Uterus (tissue), 4 donors: ENCODE results near the gene C22orf15. TPM values are rescaled to one million over a fixed set of nuclear protein-coding genes. Genes with fewer than 3 reads are reported as not detected.

Experiments
- DNase-seq, 2 donors: peaks; one replicate each; pipeline ENCODE4 v3.0.0-alpha.2; 2019 to 2020
- H3K27ac ChIP-seq, 2 donors: fragments of 200-600 bp; sonication (generic); 1 replicate in 1 of 2; 2 replicates in 1 of 2; pipeline ENCODE4 v1.5.1; 2016 to 2018
- H3K27me3 ChIP-seq, 2 donors: fragments of 200-600 bp; sonication (generic); one replicate each; pipeline ENCODE4 v1.5.1; 2018 to 2019; ENCODE audit warnings: control low read depth in 1 of 2
- H3K36me3 ChIP-seq, 2 donors: fragments of 200-600 bp; sonication (generic); one replicate each; pipeline ENCODE4 v1.5.1; 2019; ENCODE audit warnings: control low read depth in 1 of 2
- H3K4me1 ChIP-seq, 2 donors: fragments of 200-600 bp; sonication (generic); one replicate each; pipeline ENCODE4 v1.5.1; 2018 to 2019; ENCODE audit warnings: control low read depth in 1 of 2
- H3K4me3 ChIP-seq, 2 donors: fragments of 200-600 bp; sonication (generic); 1 replicate in 1 of 2; 2 replicates in 1 of 2; pipeline ENCODE4 v1.5.1; 2018 to 2019; ENCODE audit warnings: mild to moderate bottlenecking in 1 of 2
- H3K9me3 ChIP-seq, 2 donors: fragments of 200-600 bp; sonication (generic); one replicate each; pipeline ENCODE4 v1.5.1; 2019; ENCODE audit warnings: control low read depth in 1 of 2
- CTCF ChIP-seq, 4 experiments: fragments of 200-600 bp in 2 of 4; fragments of 450-650 bp in 2 of 4; sonication (generic) in 2 of 4; IDR thresholded peaks; one replicate each; pipeline ENCODE4 v1.5.1; 2016 to 2019; ENCODE audit warnings: antibody characterized with exemption in 4 of 4, mild to moderate bottlenecking in 2 of 4, moderate library complexity in 1 of 4
- POLR2A ChIP-seq, 2 donors: fragments of 450-650 bp; IDR thresholded peaks; one replicate each; pipeline ENCODE4 v1.6.1; 2016; ENCODE audit warnings: antibody characterized with exemption in 2 of 2, mild to moderate bottlenecking in 1 of 2, moderate library complexity in 1 of 2
- intact Hi-C: fragments of 100-400 bp; cut with DNase I; formaldehyde crosslinking; loops from one replicate; pipeline ENCODE4 v1.15.1; 2023; ENCODE audit warnings: low total_unique reads
- total RNA-seq, 4 donors: library from RNA; depleted of rRNA in 3 of 4; stranded (reverse); fragments of >200 nt in 3 of 4; gene quantifications; one replicate each; pipeline versions ENCODE4 v1.1.0 to v1.2.4, GENCODE V29; 2014 to 2023
- donor health status: DM: yes; HTN: yes; CAD: no.

C22orf15 gene
- total RNA-seq, result under 1 TPM in 2 of 4 donors, not detected in 2; 0.41 to 0.55 TPM

GRCh38 chr22:23762842-23763578, at the start of gene C22orf15:
TSS of gene C22orf15 (plus strand) at chr22:23762990. CDS start at chr22:23763307, 317 bp downstream.
- Histone ChIP-seq H3K27ac (no peak within 1 kb of the TSS), H3K4me3 (no peak within 1 kb of the TSS), H3K4me1 (peaks cover 0 to 3% of the 10 kb centered on the region in 2 donors), H3K36me3 (no peaks in the 10 kb centered on the region), H3K27me3 (no peaks in the 10 kb centered on the region), H3K9me3 (no peaks in the 10 kb centered on the region)
- no peak for DNase-seq
- TF ChIP-seq POLR2A (IDR thresholded peaks at IDR 0.05), result no peak
- no peak for TF ChIP-seq CTCF (IDR thresholded peaks at IDR 0.05)
- intact Hi-C loops, result no loop called here

- H3K27me3 ChIP-seq, result no peaks in the 10 kb centered on the region
- H3K27ac ChIP-seq, result no peak overlapping the region
- no peak overlapping the region for H3K4me3 ChIP-seq
- DNase-seq, result no peak
- intact Hi-C loops, result no loop called here
- no peak for TF ChIP-seq POLR2A (IDR thresholded peaks at IDR 0.05)
- TF ChIP-seq CTCF (IDR thresholded peaks at IDR 0.05), result no peak
- no peaks in the 10 kb centered on the region for H3K9me3 ChIP-seq
- no peaks in the 10 kb centered on the region for H3K36me3 ChIP-seq
- H3K4me1 ChIP-seq, result no peaks in the 10 kb centered on the region
Measured at GRCh38 chr22:23713696-23714595, 48.8 kb upstream of the C22orf15 start.

GRCh38 chr22:23714596-23715578, 47.9 kb upstream of the C22orf15 start:
- Histone ChIP-seq H3K36me3 (no peaks in the 10 kb centered on the region), H3K27me3 (no peaks in the 10 kb centered on the region), H3K4me3 (no peak overlapping the region), H3K27ac (no peak overlapping the region), H3K4me1 (no peaks in the 10 kb centered on the region), H3K9me3 (no peaks in the 10 kb centered on the region)
- DNase-seq, result no peak
- intact Hi-C loops, result no loop called here
- TF ChIP-seq CTCF (IDR thresholded peaks at IDR 0.05) (no peak), POLR2A (IDR thresholded peaks at IDR 0.05) (no peak)

GRCh38 chr22:23715806-23716375, 46.9 kb upstream of the C22orf15 start:
- H3K36me3 ChIP-seq, result no peaks in the 10 kb centered on the region
- peak overlapping the region; percentile 68 to 91 for H3K4me3 ChIP-seq
- H3K27ac ChIP-seq, result no peak overlapping the region
- no peak for TF ChIP-seq CTCF (IDR thresholded peaks at IDR 0.05)
- DNase-seq, result no peak
- H3K27me3 ChIP-seq, result no peaks in the 10 kb centered on the region
- intact Hi-C loops, result no loop called here
- H3K9me3 ChIP-seq, result no peaks in the 10 kb centered on the region
- H3K4me1 ChIP-seq, result no peaks in the 10 kb centered on the region
